GM12891 (cell line): ENCODE data around the gene SECISBP2L.

Experiments used
- PAX5 ChIP-seq: IDR thresholded peaks from 2 replicates; pipeline ENCODE4 v1.6.1; 2011; ENCODE audit warnings: low read length, moderate library complexity, mild to moderate bottlenecking; ENCODE audit not compliant: insufficient read depth, severe bottlenecking
- POLR2A ChIP-seq: IDR thresholded peaks from 2 replicates; pipeline ENCODE4 v1.6.1; 2011; ENCODE audit warnings: low read depth, low read length, control low read depth
- POLR2AphosphoS5 ChIP-seq: IDR thresholded peaks from 2 replicates; pipeline ENCODE4 v1.6.1; 2011; ENCODE audit warnings: low read depth, low read length, control low read depth
- SPI1 ChIP-seq: IDR thresholded peaks from 2 replicates; pipeline ENCODE4 v1.6.1; 2011; ENCODE audit warnings: low read depth, low read length, control low read depth
- TAF1 ChIP-seq: IDR thresholded peaks from 2 replicates; pipeline ENCODE4 v1.6.1; 2011; ENCODE audit warnings: low read depth, low read length, control low read depth

- TF ChIP-seq POLR2AphosphoS5 = no peak
- TF ChIP-seq POLR2A = no peak
- TF ChIP-seq TAF1 = no peak
- TF ChIP-seq PAX5 = no peak
- no peak for TF ChIP-seq SPI1
Observed at GRCh38 chr15:48962662-48963523, 83.4 kb downstream of the SECISBP2L start.
